Activated naive CD4-positive, alpha-beta T cell treated with Interleukin-2 at 50 U/mL for 16 hours (primary cell): ENCODE measurements around the gene SLC38A9.

Source experiments
- DNase-seq: peaks from one replicate; pipeline ENCODE4 v3.0.0-alpha.2; 2020

SLC38A9 gene

DNA sequence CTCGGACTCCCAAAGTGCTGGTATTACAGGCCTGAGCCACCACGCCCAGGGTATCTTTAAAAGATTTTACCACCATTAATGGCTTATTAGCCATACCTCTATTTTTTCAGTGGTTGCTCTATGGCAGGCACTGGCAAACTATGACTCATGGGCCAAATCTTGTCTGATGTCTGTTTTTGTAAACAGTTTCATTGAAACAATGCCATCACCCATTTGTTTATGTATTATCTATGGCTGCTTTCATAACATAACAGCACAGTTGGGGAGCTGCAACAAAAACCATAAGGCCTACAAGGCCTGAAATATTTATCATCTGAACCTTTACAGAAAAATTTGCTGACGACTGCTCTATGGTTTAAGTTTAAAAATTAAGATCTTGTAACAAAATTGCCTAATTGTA is 66.8 kb downstream of the SLC38A9 start:
- DNase-seq = no peak

DNA sequence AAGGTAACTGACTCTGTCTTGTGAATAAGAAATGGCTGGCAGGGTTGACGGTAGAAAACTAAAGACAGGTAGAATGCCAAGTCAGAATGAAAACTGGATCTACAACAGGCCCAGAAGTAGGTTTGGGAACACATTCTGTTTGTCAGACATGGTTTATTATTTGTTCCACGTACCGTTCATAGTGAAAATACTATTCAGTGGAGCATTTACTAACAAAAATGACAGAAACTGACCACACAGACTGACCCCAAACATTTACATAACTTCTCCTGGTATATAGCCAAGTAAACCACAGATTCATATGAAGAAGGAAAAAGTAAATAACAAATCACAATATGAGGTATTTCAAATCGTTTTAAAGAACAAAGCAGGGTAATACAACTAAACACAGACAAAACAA is 73.7 kb downstream of the SLC38A9 start:
- DNase-seq = no peak

DNA sequence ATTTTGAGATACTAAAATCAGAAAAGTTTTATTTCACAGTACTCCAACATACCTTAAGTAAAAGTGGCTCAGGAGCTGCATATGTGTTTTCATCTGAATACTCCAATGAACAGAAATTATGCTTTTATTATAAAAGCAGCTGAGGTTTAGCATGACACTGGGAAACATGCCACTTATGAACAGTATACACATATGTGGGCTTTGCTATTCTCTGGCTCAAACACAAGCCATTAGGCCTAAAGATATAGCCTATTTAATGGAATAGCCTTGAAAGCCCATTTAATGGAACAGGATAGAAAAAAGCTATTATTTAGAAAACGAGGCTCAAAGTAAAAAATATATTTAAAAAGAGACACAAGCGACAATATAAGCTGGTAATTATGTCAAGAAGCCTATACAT is 74.1 kb downstream of the SLC38A9 start:
- DNase-seq = no peak

DNA sequence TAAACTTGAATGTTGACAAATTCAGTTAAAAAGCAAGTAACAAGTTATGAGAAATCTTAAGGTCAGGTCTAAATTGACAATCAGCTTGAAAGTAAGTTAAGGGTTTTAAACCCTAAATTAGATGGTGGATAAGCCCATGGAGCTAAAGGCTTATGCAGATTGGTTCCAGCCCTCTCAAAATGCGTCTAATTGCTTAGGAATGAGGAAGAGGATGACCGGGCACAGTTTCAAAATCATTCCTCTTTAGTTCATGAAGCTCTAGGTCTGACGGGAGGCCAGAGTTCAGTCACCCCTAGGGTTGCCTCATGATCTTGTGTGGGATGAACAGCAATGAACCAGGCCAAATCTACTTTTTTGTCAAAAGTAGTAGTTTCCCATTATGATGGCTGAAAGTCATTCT is 75.4 kb downstream of the SLC38A9 start:
- DNase-seq = no peak

DNA sequence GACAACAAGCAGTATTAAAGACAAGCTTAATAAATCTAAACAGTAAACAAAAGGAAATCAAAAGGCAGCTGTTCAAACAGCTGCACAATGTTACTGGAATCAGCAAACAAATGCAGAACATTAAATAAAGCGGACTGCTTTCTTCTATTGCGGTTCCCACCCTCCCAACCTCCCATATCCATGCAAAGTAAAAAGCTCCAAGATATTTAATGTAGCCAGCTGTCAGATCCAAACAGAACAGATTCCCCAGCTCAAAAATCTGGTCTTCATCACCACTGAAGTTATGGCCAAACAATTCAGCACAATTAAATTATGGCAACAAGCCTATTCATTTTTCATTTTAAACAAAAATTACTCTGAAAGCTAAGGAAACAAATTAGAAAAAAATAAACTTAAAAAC is 75.9 kb downstream of the SLC38A9 start:
- no peak for DNase-seq

DNA sequence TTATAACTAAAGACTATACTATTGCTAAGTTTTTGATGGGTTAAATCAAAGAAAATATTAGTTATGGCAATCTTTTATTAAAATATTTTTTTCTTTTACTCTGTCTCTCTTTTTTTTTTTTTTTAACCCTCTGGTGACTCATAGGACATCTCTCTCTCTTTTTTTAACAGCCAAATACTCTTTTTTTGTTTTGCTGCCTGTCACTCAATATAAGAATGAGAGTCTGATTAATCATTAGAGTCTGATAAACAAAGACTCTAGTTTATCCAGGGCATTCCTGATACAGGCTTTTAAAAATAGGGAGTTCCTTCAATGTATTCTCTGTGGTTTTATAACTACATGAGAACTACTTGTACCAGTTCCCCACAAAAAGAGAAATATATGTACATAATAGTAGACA is 77.3 kb downstream of the SLC38A9 start:
- DNase-seq = no peak

DNA sequence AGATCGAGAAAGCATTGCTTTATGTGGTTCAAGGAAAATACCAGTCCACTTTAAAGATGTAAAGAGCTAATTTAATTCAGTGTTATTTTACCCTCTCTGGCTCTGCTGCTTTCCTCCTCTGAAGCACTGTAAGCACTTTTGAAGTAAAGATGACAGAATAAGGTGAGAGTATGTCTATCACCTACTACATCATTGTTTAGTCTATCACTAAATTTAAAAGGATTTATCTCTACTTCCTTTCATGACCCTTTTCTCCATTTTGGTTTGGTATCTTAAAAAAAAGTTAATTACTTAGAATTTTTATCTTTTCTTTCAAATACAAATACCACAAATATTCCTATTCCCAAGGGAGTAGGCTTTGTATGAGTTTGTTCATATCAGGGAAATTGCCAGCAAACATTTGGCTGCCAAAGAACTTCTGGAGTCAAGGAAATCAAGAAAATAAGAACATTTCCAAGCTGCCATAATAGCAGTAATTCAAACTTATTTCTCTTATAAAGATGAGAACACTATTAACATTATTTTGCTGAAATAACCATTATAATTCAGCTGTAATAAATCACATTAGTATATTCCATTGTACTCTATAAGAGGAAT is 77.8 kb downstream of the SLC38A9 start:
- DNase-seq = no peak

DNA sequence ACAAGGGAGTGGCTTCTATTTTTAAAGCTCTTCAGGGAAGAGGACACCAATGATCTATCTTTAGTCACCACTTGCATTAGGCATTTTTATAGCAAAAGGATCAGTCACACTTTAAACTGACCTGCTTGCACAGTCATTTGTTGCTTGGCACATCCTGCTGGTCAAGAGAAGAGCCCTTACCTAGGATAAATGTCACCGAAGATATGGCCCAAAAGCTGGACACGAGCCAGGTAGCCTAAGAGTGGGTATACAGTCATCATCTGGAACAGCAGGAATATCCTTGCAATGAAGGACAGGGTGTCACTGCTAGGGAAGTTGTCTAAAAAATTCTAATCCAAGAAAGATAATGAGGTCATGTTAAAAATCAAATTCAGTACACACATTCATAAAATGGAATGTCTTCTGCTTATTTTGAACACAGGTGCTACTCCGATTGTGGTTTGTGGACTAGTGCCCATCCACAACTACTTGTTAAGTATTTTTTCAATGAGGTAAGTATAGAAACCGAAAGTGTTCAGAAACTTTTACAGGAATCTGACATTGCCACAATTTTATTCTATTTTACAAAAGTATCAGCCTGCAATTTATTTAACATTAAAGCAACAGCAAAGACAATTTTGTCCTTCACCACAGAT is 78.4 kb downstream of the SLC38A9 start:
- DNase-seq = no peak

DNA sequence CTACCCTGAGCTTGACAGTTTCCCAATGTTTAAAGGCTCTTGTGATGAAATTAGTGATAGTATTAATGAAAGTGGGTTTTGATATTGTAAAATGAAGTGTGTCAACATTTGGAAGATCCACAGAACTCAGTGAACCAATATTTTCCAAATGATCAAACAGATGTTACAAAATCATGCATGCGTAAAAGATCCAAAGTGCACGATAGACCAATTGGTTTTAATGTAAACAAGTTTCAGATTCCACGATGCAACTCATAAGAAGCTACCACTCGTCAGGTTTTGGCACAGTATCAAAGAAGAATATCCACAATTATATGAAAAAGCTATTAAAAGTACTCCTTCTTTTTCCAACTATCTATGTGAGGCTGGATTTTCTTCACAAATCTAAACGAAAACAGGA is 82.3 kb downstream of the SLC38A9 start:
- no peak for DNase-seq

DNA sequence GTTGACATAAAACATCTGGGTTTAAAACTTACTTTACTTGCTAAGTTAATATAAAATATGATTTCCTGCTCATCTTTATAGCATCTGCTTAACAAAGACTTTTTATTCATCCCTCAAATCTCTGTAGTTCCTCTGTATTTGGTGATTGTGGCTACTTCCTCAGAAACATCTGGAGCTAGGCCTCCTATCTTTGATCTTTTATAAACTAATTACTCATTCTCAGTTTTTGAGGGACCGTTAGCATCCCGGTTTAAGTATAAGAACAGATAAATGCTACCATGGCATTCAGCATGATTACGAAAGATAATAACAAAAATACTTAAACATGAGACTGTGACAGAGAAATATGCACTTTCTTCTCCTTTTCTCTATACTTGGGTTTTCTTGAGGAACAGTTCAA is 85.3 kb downstream of the SLC38A9 start:
- DNase-seq = no peak

DNA sequence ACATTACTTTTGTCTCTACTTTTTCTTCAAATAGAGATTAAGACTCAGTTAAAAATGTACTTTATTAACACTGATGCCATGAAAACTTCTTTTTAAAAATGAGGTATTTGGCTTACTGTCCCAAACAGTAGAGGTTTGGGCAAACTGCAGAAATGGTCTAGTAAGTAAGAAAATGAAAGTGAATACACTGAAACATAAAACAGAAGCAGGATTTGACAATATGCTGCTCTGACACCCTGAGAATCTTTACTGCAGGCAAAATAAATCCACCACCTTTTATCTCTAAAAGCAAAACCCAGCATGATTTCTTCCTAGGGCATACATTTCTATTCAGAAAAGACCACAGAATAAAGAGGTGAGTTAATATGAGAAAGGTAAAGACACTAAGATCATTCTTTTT is 86.2 kb downstream of the SLC38A9 start:
- no peak for DNase-seq

DNA sequence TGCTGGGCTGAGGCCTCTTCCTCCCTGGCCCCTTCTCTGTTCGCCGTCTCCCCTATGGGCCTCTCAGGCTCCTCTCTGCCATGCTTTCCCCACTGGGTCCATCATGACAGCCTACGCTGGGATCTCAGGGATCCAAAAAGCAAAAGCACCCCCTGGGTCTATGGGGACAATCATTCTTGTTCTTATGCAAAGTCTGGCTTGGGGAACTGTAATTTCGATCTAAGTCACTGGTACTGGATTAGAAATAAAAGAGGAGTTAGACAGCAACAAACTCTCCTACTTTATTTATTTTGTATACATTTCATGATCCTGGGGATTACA is 86.6 kb downstream of the SLC38A9 start:
- DNase-seq = no peak

DNA sequence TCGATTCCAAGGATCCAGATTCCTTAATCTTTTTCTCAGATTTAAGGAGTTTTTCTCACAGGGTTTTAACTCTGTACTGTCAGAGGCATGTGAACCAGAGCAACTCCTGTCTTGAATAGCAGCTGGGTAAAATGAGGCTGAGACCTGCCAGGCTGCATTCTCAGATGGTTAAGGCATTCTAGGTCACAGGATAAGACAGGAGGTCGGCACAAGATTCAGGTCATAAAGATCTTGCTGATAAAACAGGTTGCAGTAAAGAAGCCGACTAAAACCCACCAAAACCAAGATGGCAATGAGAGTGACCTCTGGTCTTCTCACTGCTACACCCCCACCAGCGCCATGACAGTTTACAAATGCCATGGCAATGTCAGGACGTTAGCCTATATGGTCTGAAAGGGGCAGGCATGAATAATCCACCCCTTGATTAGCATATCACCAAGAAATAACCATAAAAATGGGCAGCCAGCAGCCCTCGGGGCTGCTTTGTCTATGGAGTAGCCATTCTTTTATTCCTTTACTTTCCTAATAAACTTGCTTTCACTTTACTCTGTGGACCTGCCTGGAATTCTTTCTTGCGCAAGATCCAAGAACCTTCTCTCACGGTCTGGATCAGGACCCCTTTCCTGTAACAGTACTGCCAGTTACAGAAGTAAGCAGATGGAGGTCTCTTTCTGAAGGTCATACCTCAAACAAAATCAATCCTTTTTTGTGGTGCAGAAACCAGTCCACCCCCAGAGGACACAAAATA is 87.1 kb downstream of the SLC38A9 start:
- no peak for DNase-seq

DNA sequence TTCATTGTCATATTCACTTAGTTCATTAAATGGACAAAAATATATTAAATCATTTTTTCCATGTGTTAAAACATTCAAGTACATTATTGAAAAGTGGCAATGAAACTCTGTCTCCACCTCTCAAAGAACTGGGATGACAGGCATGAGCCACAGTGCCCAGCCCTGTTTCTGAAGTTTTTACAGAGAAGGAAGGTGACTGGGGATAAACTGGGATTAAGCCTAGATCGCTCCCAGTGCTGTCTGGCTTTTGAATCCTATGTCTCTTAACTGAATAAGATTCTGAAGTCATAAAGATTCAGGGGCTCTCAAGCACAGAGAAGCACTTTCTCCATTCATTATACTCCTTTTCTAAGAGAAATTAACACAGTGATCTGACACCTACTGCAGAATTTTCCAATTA is 88.3 kb downstream of the SLC38A9 start:
- no peak for DNase-seq

DNA sequence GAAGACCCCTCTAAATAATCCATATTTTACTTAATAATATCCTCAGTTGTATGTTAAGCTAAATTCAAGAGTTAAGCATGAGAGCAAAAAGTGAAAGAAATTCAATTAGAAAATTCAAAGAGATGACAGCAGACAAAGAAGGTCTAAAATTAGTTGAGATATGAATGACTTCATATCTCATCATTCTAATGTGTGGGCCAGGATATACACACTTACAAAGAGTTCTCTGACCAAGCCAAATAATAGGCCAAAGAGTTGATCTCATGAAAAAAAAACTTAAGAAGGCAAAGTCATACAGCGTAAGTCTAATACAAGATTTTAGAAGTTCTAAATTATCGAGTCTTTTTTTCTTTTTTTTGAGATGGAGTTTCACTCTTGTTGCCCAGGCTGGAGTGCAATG is 89.7 kb downstream of the SLC38A9 start:
- DNase-seq = no peak

DNA sequence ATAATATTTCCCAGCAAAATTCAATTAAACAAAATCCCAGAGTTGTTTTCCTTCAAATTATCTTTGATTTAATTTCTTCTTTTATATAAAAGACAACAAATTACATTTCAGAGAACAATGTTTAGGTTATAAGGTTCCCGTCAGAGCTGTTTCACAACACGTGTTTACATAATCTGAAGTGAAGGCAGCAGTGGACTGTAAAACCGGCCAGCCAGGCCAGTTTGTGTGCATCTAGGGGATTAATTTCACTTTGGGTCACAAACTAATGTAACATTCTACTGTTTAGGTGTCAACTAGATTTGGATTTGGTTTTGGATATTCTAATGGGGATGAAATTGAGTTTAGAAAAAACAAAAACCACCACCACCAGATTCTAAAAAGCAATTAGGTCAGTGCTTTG is 90.9 kb downstream of the SLC38A9 start:
- DNase-seq = no peak

DNA sequence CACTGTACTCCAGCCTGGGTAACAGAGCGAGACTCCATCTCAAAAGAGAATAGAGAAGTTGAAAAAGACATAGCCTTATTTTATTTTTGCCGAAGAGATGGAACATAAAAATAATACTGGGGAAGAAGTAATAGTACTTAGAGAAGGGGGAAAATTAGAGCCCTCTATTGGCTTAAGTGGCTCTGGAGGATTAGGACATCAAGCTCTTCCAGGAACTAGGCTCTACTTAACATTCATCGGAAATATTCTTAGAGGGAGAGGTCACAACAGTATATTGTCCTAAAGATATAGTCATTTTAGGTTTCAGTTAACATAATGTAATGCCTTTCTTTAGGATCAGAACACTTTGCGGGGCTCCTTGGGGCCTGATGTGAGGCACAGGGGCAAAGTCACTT is 91.4 kb downstream of the SLC38A9 start:
- no peak for DNase-seq

DNA sequence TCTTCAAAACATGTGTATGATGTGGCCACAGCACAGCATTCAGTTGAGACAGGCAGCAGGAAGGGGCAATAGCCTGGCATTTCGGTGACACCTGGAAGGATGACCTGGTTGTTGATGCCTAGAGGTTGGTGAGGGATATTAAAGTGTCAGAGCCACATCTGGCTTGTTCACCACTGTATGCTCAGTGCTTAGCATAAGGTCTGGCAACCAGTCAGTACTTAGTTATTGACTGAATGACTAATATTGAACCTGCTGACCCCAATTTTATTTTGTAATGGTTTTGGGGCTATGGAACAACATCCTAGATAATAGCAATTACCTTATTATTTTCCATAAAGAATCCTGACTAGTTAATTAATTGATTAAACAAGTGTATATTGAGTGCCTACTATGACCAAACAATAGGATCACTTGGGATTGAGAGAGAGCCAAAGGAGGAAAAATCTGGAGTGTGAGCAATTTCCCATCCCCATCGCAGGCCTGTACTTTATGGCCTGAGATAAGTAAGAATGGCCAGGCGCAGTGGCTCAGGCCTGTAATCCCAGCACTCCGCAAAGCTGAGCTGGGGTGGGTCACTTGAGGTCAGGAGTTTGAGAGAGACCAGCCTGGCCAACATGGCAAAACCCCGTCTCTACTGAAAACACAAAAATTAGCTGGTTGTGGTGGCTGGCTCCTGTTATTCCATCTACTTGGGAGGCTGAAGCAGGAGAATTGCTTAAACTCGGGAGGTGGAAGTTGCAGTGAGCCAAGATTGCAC is 91.9 kb downstream of the SLC38A9 start:
- DNase-seq = no peak

DNA sequence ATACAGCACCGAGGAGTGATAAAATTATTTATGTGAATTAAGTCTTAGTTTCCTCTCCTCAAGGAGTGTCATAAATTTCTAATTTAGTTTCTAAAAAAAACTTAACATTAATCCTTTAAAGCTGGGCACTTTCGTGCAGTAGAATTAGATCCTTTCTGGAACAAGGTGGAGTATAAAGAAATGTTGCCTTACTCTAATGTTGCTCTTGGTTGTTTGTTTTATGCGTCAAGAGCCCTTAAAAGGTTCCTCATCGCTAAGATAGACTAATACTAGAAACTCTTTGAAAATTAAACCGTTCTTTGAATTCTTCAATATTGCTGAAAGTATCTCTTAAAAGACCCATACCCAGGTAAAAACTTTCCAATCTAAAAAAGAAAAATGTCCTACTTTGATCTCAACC is 93.8 kb downstream of the SLC38A9 start:
- DNase-seq = no peak

DNA sequence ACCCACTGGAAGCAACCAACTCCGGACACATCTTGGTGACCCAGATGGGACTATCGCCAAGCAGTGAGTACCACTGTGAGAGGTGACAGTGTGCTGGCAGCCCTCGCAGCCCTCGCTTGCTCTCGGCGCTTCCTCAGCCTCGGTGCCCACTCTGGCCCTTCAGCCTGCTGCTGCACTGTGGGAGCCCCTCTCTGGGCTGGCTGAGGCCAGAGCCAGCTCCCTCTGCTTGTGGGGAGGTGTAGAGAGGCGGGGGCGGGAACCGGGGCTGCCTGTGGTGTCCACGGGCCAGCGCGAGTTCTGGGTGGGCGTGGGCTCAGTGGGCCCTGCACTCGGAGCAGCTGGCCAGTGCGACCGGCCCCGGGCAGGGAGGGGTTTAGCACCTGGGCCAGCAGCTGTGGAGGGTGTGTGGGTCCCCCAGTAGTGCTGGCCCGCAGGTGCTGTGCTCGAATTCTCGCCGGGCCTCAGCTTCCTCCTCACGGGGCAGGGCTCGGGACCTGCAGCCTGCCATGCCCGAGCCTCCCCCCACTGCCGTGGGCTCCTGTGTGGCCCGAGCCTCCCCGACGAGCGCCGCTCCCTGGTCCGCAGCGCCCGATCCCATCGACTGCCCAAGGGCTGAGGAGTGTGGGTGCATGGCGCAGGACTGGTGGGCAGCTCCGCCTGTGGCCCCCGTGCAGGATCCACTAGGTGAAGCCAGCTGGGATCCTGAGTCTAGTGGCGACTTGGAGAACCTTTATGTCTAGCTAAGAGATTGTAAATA is 98.8 kb downstream of the SLC38A9 start:
- DNase-seq = no peak

DNA sequence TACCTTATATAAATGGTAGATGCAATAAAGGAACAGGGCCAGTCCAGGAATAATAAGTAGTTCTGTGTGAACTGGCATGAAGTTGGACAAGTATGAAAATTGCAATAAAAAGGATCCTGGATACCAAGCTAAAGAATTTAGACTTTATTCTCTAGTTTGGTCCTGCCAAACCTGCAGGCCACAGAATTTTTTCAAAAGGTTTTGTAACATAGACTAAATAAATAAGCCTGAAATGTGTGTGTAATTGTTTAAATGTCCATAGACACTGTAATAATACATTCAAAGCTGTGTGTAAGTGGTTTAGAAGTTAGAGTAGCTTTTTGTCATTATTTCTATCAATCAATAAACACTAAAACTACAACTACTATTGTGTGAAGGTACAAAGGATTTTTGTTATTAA is 101.6 kb downstream of the SLC38A9 start:
- no peak for DNase-seq

DNA sequence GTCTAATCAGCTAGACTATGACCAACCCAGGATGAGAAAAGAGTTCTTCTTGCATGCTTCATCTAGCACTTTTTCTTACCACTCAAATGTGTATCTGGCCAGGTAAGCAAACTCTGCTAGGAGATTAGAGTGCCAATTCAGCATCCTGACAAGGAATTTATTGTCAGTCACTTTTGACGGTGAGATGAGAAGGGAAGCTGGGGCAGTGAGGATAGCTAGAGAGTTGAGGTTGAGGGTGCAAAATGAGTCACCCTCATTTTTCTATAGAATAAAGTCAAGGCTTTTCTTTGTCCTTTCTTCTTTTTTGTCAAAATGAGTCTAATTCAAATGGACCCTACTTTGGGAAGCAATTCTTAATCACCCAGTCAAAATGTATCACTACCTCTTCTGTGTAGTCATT is 102.7 kb downstream of the SLC38A9 start:
- no peak for DNase-seq
